MCF 10A (cell line): ENCODE measurements around the gene DNASE1L3. TPM values are rescaled to one million over a fixed set of nuclear protein-coding genes. Genes with fewer than 3 reads are reported as not detected.

Experiments used
- BruUV-seq: library from RNA; stranded (reverse); fragments of 400-500 nt; replicated peaks from 2 replicates; lab custom pipeline; 2021; lab: Mats Ljungman, UMichigan
- CTCF ChIA-PET: fragments of 300-600 bp; sonication (Branson Sonifier 250); formaldehyde crosslinking; extraction: SDS; loops from one replicate; lab custom pipeline; 2021; ENCODE audit warnings: antibody characterized with exemption, inconsistent platforms; lab: Yijun Ruan, JAX
- POLR2A ChIA-PET: fragments of 300-600, 350-650 bp; sonication (Branson Sonifier 250); formaldehyde crosslinking; extraction: SDS; loops from one replicate; lab custom pipeline; 2020; ENCODE audit warnings: antibody characterized with exemption, inconsistent platforms; lab: Yijun Ruan, JAX
- DNase-seq: peaks from one replicate; pipeline ENCODE4 v3.0.0-alpha.2; 2018; ENCODE audit not compliant: unreplicated experiment
- H3K27ac Mint-ChIP-seq: one replicate; pipeline ENCODE4 v1.8.0; 2022; ENCODE audit warnings: mild to moderate bottlenecking, low read depth, mixed read lengths; ENCODE audit not compliant: unreplicated experiment
- H3K27me3 Mint-ChIP-seq: one replicate; pipeline ENCODE4 v1.8.0; 2022; ENCODE audit warnings: mixed read lengths; ENCODE audit not compliant: insufficient read depth, unreplicated experiment
- H3K36me3 Mint-ChIP-seq: one replicate; pipeline ENCODE4 v1.8.0; 2022; ENCODE audit warnings: mild to moderate bottlenecking, moderate library complexity, mixed read lengths; ENCODE audit not compliant: insufficient read depth, unreplicated experiment
- H3K4me1 Mint-ChIP-seq: one replicate; pipeline ENCODE4 v1.8.0; 2022; ENCODE audit warnings: mixed read lengths; ENCODE audit not compliant: insufficient read depth, unreplicated experiment
- H3K4me3 Mint-ChIP-seq: one replicate; pipeline ENCODE4 v1.8.0; 2022; ENCODE audit warnings: mild to moderate bottlenecking, moderate library complexity, mixed read lengths; ENCODE audit not compliant: unreplicated experiment
- H3K9me3 Mint-ChIP-seq: one replicate; pipeline ENCODE4 v1.8.0; 2022; ENCODE audit warnings: mixed read lengths; ENCODE audit not compliant: unreplicated experiment
- intact Hi-C: fragments of 100-400 bp; cut with micrococcal nuclease; formaldehyde crosslinking; loops from 2 replicates; pipeline ENCODE4 v1.14.1; 2022
- total RNA-seq: library from RNA; stranded (reverse); gene quantifications from 2 replicates; pipeline ENCODE4 v1.2.3, GENCODE V29; 2022
- TF ChIP-seq, protein P1 (sequence below): fragments of 200-600 bp; IDR thresholded peaks from one replicate; pipeline ENCODE4 v1.8.0; 2022; ENCODE audit warnings: antibody characterized with exemption, mild to moderate bottlenecking; ENCODE audit not compliant: unreplicated experiment

DNASE1L3 gene
- total RNA-seq, 1 experiment from 2014 or later = not detected

- ChIA-PET CTCF (interaction anchor here (0.8 to 6.7 kb wide), 10 partner anchors 8 to 167 kb away, joined by 3 to 80 read pairs (median 14); partner anchors contain the start of gene ABHD6), POLR2A (interaction anchor here (1.1 kb wide), 1 partner anchor 28 kb away, joined by 3 read pairs; no protein-coding TSS in a partner anchor)
- Mint-ChIP-seq H3K4me1 (peaks cover 17% of the 10 kb centered on the region), H3K36me3 (peaks cover 5% of the 10 kb centered on the region), H3K27me3 (no peaks in the 10 kb centered on the region), H3K27ac (no peak overlapping the region), H3K4me3 (no peak overlapping the region), H3K9me3 (no peaks in the 10 kb centered on the region)
- no peak for DNase-seq
- intact Hi-C loops = loop anchor here (5.0 kb wide), 1 partner anchor 172 kb away; the partner anchor contains the start of gene FLNB
- TF ChIP-seq, protein P1, sequence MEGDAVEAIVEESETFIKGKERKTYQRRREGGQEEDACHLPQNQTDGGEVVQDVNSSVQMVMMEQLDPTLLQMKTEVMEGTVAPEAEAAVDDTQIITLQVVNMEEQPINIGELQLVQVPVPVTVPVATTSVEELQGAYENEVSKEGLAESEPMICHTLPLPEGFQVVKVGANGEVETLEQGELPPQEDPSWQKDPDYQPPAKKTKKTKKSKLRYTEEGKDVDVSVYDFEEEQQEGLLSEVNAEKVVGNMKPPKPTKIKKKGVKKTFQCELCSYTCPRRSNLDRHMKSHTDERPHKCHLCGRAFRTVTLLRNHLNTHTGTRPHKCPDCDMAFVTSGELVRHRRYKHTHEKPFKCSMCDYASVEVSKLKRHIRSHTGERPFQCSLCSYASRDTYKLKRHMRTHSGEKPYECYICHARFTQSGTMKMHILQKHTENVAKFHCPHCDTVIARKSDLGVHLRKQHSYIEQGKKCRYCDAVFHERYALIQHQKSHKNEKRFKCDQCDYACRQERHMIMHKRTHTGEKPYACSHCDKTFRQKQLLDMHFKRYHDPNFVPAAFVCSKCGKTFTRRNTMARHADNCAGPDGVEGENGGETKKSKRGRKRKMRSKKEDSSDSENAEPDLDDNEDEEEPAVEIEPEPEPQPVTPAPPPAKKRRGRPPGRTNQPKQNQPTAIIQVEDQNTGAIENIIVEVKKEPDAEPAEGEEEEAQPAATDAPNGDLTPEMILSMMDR = no peak
- no TSS peak for BruUV-seq
Observed at GRCh38 chr3:58179235-58180098, 31.3 kb downstream of the DNASE1L3 start.

DNA sequence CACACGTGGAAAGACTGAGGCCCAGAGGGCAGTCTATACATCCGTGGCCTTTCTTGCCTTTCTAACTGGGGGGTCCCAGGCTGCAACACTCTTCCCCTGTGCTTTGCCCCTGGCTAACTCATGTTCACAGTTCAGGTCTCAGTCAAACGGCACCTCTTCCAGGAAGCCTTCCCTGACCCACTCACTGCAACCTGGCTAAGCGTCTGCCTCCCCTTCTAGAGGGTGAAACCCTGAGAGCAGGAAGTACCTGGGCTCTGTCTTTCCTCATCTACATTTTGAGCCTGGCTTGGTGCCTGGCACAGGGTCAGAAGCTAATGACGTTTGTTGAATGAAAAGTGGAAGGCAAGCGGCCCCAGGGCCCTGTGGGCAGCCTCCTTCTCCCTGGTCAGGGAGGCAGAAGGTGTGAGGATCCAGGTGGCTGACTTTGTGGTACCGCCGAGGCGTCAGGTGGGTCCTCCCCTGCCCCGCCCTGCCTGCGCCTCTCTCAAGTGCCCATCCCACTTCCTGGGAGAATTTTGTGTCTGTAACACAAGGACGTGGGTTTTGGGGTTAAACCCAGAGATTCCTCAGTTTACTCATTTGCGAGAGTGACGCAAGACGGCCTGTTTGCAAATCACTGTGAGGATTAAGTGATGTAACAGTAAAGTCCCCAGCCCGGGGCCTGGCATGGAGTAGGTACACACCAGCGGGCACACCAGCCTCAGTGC is 32.1 kb downstream of the DNASE1L3 start:
- ChIA-PET CTCF (interaction anchor here (0.5 to 6.7 kb wide), 26 partner anchors 9 to 516 kb away, joined by 3 to 80 read pairs (median 4); partner anchors contain the start of genes HTD2 and RPP14), POLR2A (interaction anchor here (0.5 kb wide), 1 partner anchor 233 kb away, joined by 3 read pairs; no protein-coding TSS in a partner anchor)
- intact Hi-C loops = loop anchor here (5.0 kb wide), 1 partner anchor 171 kb away; the partner anchor contains the start of gene FLNB
- TF ChIP-seq, protein P1 = no peak
- Mint-ChIP-seq H3K27me3 (no peaks in the 10 kb centered on the region), H3K9me3 (no peaks in the 10 kb centered on the region), H3K4me3 (no peak overlapping the region), H3K27ac (no peak overlapping the region), H3K36me3 (peaks cover 11% of the 10 kb centered on the region), H3K4me1 (peaks cover 21% of the 10 kb centered on the region)
- BruUV-seq = no TSS peak
- DNase-seq = peak; percentile 58

DNA sequence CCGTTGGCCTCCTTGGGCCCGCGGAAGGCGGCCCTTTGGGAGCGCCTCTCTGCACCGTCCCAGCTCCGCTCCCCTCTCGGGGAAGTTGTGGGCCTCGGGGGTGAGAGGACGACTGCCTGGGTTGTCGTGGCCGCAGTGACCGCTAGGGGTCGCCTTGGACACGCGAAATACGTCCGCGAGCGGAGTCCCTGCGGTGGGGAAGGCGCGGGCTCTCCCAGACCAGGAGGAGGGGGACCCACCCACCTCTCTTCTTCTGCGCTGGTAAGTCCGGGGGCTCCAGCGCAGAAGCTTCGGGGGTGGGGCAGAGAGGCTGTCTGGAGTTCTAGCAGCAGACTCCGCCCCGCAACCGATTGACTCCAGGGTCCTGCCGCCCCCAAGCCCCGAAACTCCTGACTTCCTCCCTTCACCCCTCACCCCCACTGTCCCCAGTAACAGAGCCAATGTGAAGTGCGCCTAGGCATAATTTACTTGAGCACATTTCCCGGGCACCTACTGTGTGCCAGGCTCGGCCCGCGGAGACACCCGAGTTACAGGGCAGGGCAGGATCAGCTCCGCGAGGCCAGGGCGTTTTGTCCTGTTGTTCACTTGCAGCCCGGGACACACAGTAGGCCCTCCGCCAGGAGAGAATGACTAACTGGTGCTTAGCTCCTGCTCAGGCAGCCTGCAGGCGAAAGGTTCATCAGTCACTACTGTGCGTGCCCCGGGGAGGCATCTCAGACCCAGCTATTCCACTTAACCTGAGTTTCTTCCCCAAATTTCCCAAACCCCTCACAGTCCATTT is 32.8 kb downstream of the DNASE1L3 start:
- POLR2A ChIA-PET = interaction anchor here (0.5 to 1.2 kb wide), 4 partner anchors 31 to 234 kb away, joined by 3 read pairs; partner anchors contain the start of genes HTD2 and RPP14
- BruUV-seq = no TSS peak
- Mint-ChIP-seq H3K36me3 (peaks cover 19% of the 10 kb centered on the region), H3K4me3 (peak overlapping the region; percentile 51), H3K4me1 (peaks cover 24% of the 10 kb centered on the region), H3K27ac (no peak overlapping the region), H3K27me3 (no peaks in the 10 kb centered on the region), H3K9me3 (no peaks in the 10 kb centered on the region)
- CTCF ChIA-PET = interaction anchor here (0.5 to 6.7 kb wide), 44 partner anchors 9 to 515 kb away, joined by 3 to 80 read pairs (median 4); partner anchors contain the start of genes HTD2 and RPP14
- DNase-seq = peak; percentile 78
- TF ChIP-seq, protein P1 = peak; percentile 82
- intact Hi-C loops = loop anchor here (5.0 kb wide), 1 partner anchor 171 kb away; the partner anchor contains the start of gene FLNB
